Superior temporal gyrus (tissue), 1 donor: ENCODE results near the gene EMC1.
"Not testable (repeated sequence)": the region's sequence is repeated elsewhere in the genome, so short reads cannot be mapped to it uniquely, and the experiment has no call there.

Experiments used
- DNase-seq: peaks from one replicate; pipeline ENCODE4 v3.0.0-alpha.2; 2016; ENCODE audit errors: extremely low spot score

Gene EMC1

GRCh38 chr1:19216585-19216984 lies 34.7 kb downstream of the EMC1 start:
- not testable (repeated sequence) for DNase-seq

GRCh38 chr1:19213580-19213979 lies 37.7 kb downstream of the EMC1 start:
- DNase-seq: no peak

- DNase-seq: no peak
These were observed 39.2 kb downstream of the EMC1 start for GRCh38 chr1:19212167-19212566.

- DNase-seq: no peak
These were observed 40.4 kb downstream of the EMC1 start for GRCh38 chr1:19210772-19211549.

- DNase-seq: peak; percentile 96
These were observed 41.1 kb downstream of the EMC1 start, which contains the start of gene UBR4 for GRCh38 chr1:19209990-19210771. TSS of gene UBR4 (minus strand) at chr1:19210266. CDS start at chr1:19210248, 18 bp downstream.

- DNase-seq: peak; percentile 15
These were observed 41.8 kb downstream of the EMC1 start for GRCh38 chr1:19209439-19209989.

- DNase-seq: no peak
These were observed 42.5 kb downstream of the EMC1 start for GRCh38 chr1:19208710-19209438.

- no peak for DNase-seq
These were observed 44.4 kb downstream of the EMC1 start for GRCh38 chr1:19206947-19207346.

GRCh38 chr1:19205845-19206244 lies 45.5 kb downstream of the EMC1 start:
- no peak for DNase-seq

GRCh38 chr1:19205403-19205802 lies 45.9 kb downstream of the EMC1 start:
- DNase-seq: no peak

- no peak for DNase-seq
These were observed 46.7 kb downstream of the EMC1 start for GRCh38 chr1:19204446-19205266.

- DNase-seq: no peak
These were observed 47.9 kb downstream of the EMC1 start for GRCh38 chr1:19203440-19203839.

GRCh38 chr1:19202396-19202795 lies 48.9 kb downstream of the EMC1 start:
- no peak for DNase-seq

- no peak for DNase-seq
These were observed 51.2 kb downstream of the EMC1 start for GRCh38 chr1:19199969-19200604.

GRCh38 chr1:19199329-19199968 lies 51.9 kb downstream of the EMC1 start:
- DNase-seq: no peak

- no peak for DNase-seq
These were observed 52.5 kb downstream of the EMC1 start for GRCh38 chr1:19198820-19199219.

- no peak for DNase-seq
These were observed 53.5 kb downstream of the EMC1 start for GRCh38 chr1:19197845-19198244.

- no peak for DNase-seq
These were observed 55.0 kb downstream of the EMC1 start for GRCh38 chr1:19196331-19196730.

GRCh38 chr1:19193004-19193403 lies 58.3 kb downstream of the EMC1 start:
- no peak for DNase-seq

GRCh38 chr1:19191811-19192210 lies 59.5 kb downstream of the EMC1 start:
- no peak for DNase-seq
